Activated gamma-delta T cell (primary cell): ENCODE data around the gene TACC3.

ENCODE experiments used
- DNase-seq: peaks from one replicate; lab custom pipeline; 2025; lab: John Stamatoyannopoulos, UW

Gene TACC3

DNA sequence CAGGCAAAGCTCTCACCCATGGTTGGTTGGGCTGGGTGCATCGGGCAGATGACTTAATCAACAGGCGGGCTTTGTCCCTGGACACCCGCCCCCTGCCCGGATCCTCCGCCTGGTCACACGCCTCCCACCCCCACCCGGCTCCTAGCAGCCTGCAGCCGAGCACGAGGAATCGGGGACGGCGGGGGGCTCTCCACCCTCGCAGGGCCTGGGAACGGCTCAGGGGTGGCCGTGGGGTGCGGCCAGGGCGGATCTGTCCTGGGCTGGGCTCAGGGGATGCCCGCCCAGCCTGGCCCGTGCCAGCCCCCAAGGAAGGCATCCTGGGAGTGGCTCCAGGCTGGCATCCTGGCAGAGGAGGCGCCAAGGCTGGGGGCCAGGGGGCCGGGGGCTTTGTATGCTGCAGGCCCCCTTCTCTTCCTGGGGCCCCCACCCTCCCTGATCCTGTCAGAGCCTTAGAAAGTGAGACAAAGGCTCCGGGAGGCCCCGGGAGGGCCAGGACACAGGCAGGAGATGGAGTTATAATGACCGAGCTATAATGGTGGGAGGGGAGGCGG lies 39.3 kb downstream of the TACC3 start:
- no peak for DNase-seq

GRCh38 chr4:1761130-1761689 lies 39.9 kb downstream of the TACC3 start:
- DNase-seq: no peak

GRCh38 chr4:1762264-1763010 lies 41.1 kb downstream of the TACC3 start:
- no peak for DNase-seq

GRCh38 chr4:1763070-1763549 lies 41.8 kb downstream of the TACC3 start:
- DNase-seq: no peak

- DNase-seq: no peak
These were observed 42.3 kb downstream of the TACC3 start for GRCh38 chr4:1763550-1764080.

- no peak for DNase-seq
These were observed 43.3 kb downstream of the TACC3 start for GRCh38 chr4:1764670-1765069.

DNA sequence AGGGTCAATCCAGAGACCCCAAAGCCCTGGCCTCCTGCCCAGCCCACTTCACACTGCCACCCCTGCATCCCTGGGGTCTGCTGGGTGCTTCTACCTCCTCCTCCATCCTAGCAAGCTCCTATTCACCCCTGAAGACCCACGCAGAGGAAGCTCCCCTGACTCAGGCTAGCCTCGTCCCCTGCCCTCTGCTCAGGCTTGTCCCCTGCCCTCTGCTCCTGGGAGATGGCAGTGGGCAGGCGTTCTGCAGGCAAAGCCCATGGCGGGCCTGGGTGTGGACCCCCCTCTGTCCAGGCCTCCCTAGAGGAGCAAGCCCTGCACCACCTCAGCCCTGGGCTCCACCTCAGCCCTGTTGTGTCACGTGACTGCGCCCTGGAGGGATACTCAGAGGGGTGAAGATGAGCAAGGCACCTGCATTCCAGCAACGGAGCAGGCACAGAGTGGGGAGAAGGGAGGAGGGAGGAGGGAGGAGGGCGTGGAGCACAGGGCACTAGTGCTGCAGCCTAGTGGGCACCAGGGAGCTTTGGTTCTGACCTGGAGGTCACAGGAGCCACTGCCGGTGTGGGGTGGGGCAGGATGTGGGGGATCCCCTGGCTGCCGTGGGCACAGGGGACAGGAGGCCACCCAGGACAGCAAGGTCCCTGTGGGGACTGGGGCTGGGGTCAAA lies 44.2 kb downstream of the TACC3 start:
- DNase-seq: no peak

DNA sequence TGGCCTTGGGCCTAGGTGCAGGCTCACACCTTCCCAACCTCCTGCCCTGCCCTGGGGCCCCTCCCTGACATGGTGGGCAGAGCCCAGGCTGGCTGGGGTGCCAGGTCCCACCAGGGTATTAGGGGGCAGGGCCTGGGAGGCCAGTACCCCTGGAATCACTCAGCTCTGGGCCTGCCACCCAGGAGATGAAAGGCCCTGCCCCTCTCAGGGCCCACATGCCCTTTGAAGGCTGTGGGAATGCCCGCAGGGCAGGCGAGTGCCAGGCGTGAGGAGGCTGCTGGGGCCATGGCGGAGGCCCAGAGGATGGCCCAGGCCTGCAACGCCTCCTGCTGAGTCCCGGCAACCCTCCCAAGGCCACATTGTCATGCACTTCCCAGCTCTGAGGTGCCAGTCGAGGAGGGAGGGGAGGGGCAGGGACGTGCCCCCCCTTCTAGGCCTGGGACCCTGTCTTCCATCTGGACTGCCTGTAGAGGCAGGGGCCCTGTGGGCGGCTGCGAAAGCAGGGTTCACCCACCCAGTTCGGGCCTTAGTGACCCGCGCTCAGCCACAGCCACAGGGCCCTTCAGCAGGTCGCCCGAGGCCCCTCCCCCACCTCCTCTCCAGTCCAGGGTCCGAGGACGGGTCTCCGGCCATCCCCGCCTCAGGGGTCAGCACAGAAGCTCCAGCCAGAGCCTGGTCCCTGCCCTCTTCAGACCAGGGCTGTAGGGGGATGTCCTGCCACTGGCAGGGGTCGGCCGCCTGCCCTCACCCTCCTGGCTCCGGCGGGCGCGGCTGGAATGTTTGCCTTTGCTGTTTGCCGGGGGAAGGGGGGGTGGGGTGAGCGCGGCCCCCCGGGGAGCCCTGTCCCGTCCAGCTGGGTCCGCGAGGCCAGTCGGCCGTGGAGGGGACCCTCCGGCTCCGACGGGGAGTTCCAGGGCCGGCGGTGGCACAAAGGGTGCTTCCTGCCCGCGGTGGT lies 45.1 kb downstream of the TACC3 start:
- no peak for DNase-seq

DNA sequence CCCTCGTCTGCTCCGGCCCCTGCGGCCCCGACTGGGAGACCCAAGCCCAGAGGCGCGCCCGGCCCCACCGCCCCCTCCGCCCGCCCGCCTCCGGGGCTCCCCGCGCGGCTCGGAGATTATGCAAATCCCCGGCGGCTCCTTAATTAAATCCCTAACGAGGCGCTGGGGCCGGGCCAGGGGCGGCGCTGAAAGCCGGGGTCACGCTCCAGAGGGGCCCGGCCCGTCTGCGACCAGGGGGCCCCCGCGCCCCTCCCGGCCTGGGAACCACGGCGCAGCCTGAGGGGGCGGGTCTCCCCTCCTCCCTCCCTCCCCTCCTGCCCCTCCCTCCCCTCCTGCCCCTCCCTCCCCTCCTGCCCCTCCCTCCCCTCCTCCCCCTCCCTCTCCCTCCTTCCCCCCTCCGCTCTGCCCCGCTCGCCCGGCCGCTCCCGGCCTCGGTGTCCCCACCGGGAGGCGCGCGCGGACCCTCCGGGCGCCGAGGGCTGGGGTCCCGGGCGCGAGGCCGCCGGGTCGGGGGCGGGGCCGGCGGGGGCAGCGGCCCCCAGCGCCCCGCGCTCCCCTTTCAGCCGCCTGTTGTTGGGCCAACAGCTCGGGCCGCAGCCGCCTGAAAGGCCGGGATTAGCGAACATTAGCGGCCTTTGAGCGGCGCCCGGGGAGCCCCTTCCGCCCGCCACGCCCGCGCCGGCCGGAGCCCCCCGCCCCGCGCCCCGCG lies 45.9 kb downstream of the TACC3 start:
- DNase-seq: no peak

DNA sequence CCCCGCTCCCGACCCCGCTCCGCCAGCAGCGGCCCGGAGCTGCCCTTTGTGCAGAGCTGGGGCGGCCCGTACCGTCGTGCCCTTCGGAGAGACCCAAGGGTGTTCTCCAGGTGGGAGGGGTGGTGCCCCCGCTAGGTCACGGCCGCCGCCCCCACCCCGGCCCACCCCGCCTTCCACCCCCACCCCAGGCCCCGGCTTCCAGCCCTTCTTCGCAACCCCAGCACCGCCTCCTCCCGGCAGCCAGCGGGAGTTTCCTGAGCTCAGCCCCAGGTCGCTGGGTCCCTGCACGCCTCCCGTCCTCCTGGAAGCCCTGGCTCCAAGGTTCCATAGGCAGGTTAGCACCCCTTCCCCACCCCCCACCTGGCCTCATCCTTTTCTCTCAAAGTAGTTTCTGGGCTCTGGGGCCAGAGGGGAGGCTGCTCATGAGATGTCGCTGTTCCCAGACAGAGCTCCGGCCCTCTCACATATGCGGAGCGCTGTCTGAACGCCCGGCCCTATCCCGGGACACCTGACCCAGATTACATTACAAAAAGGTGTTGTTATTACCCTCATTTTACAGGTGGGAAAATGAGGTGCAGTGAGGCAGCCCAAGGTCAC lies 46.5 kb downstream of the TACC3 start:
- no peak for DNase-seq

GRCh38 chr4:1768367-1769034 lies 47.2 kb downstream of the TACC3 start:
- no peak for DNase-seq

- DNase-seq: no peak
These were observed 48.4 kb downstream of the TACC3 start for GRCh38 chr4:1769692-1770091.

DNA sequence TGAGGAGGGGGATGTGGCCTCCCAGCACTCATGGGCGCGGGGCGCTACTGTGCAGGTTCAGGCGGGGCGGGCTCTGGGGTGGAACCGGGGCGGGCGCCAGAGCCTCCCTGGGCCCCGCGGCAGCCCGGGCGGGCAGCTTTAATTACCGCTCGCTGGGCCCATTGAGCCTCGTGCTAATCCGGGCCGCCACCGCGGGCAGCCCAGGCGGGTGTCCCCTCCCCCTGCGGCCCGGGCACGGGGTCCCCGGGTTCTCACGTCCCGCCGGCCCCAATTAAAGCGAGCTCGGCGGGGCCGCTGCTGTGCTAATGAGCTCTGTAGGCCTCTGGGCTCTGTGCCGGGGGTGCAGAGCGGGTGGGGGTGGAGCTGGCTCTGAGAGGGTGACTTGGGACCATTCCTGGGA lies 48.9 kb downstream of the TACC3 start:
- no peak for DNase-seq

DNA sequence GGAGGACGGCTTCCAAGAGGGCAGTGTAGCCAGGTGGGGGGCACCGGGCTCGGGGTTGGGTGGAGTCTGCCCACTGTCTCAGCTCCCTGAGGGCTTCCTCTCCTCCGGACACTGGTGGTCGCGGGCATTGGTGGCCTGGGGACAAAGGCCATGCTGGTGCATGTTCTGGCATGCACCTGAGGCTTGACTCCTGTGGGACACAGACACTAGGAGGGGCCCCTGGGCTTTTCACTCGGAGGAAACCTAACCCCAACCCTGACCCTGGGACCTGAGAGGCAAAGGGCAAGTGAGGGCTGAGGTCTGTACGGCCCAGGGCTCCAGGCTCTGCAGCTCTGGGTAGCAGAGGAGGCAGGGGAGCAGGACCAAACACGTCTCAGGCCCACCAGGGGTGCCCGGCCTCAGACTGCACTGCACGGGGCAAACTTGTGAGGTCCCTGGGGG lies 49.5 kb downstream of the TACC3 start:
- DNase-seq: no peak

GRCh38 chr4:1771555-1772305 lies 50.4 kb downstream of the TACC3 start:
- DNase-seq: no peak

DNA sequence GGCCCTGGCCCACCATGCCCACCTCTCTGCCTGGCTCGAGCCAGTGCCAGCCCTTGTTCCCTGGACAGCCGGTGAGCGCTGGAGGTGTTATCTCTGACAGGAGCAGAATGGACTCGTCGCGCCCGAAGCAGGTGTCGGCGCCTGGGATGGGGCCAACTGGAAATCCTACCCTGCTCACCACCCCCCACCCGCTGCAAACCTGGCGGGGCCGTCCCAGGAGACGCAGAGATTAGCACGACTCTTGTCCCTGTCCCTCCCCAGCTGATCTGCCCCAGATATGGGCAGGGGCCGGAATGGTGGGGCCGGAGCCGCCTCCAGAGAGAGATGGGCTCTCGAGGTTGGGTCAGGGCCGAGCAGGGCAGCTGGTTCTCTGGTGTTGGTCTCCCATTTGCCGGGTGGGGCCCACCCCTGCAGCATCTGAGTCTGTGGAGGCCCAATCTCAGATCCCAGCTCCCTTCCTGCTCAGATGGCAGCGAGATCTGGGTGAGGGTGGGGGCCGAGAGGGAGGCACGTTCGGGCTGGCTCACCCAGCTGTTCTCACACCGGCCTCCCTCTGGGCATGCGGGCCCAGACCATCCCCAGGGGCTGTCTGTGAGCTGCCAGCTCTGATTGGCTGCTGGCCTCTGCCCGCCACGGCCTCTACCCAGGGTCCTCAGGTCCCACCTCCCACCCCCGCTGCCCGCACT lies 51.7 kb downstream of the TACC3 start:
- DNase-seq: no peak

DNA sequence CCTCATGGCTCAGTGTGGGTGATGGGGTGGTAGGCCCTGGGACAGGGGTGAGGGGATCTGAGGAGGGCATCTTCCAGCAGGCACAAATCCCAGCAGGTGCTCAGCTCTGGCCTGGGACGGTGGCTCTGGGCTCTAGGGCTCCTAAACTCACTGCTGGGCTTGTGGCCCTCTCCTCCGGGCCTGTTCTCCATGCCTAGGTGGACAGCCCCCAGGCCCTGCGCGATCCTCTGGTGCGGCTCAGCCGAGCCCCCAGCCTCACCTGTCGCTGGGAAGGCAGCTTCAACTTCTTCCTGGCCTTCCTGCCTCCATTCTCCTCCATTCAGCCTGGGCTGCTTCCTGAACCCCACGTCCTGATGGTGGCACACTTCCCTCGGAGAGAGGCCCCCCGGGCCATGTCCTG lies 52.4 kb downstream of the TACC3 start:
- DNase-seq: no peak

DNA sequence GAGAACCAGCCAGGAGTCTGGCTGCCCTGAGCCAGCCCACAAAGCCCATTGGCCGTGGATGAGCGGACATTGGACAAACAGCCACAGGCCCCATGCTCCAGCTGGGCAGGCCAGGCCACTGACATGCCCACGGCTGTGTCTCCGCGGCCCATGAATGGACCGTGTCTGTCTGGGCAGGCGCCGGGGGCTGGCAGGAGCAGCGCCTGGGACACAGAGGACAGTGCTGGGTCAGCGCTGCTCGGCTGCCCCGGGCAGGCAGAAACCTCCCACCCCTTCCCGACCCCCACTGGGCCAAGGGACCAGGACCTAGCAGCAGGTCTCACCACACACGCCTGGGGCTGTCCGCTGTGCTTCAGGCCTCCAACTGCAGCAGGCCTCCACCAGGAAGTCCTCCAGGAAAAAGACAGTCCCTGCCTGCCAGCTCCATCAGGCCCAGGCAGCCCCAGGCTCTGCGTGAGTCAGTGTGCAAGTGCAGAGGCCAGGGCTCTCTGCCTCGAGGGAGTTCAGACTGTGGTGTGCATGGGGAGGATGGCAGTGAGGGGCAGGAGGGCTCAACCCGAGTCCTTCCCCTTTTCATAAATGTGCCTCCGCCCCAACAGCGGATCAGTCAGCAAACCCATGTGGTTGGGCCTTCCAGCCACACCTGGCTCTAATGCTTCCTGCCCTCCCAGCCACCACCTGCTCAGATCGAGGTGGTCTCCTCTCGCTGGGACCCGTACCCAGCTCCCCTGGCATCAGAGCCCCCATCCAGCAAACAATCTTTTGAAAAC lies 54.6 kb downstream of the TACC3 start:
- DNase-seq: no peak
